ENCODE data around the gene PDZRN4. TPM values are rescaled to one million over a fixed set of nuclear protein-coding genes. Genes with fewer than 3 reads are reported as not detected.

Gene PDZRN4
- total and polyA plus RNA-seq, 2 of the 4 experiments (the other 2 are of a cell fraction), result not detected

- ATAC-seq (ENCODE audit: low read depth) (no peak), DNase-seq (no peak)
- CTCF ChIA-PET, result no interaction called here
- H2AK5ac ChIP-seq (ENCODE audit: low read depth, low read length), result no peak overlapping the region
- no peaks in the 10 kb centered on the region for H3K79me1 ChIP-seq (ENCODE audit: low read depth in 1 of 2, low read length in 2 of 2)
- no peak overlapping the region for H3K4me3 ChIP-seq (ENCODE audit: insufficient read depth, low read depth, low read length)
- no peak overlapping the region for H3K9ac ChIP-seq (ENCODE audit: low read depth, low read length)
- H3K14ac ChIP-seq (replicated peaks; ENCODE audit: low read depth, low read length), result no peak overlapping the region
- no peak overlapping the region for H2AK9ac ChIP-seq (replicated peaks; ENCODE audit: low read depth, low read length, poor library complexity)
- H3K4me2 ChIP-seq (ENCODE audit: low read depth, low read length), result no peak overlapping the region
- H2BK15ac ChIP-seq (ENCODE audit: low read depth, low read length), result no peak overlapping the region
- no peak overlapping the region for H2BK120ac ChIP-seq (ENCODE audit: low read depth, low read length)
- no peaks in the 10 kb centered on the region for H3K36me3 ChIP-seq (ENCODE audit: control insufficient read depth, insufficient read depth, low read length)
- intact Hi-C loops (cut with micrococcal nuclease) (no loop called here), dilution Hi-C loops (cut with HindIII; ENCODE audit: low sequenced_read_pairs, unreplicated experiment) (no loop called here), in situ Hi-C loops (cut with MboI; ENCODE audit: low sequenced_read_pairs) (no loop called here)
- 0 out of 2 replicates have a peak, but pooled peaks cover 1% of the 10 kb centered on the region for H3K27me3 ChIP-seq (ENCODE audit: control insufficient read depth, insufficient read depth, low read length)
- H2BK5ac ChIP-seq (ENCODE audit: low read depth, low read length, poor library complexity, severe bottlenecking), result no peak overlapping the region
- no peak overlapping the region for H3K27ac ChIP-seq (ENCODE audit: insufficient read depth, low read length)
- BruUV-seq (replicated peaks), result no TSS peak
- H3K56ac ChIP-seq (ENCODE audit: extremely low read depth, insufficient read depth, low read length), result no peak overlapping the region
- H3K4ac ChIP-seq (ENCODE audit: low read depth, low read length), result no peak overlapping the region
- no peak overlapping the region for H3K23ac ChIP-seq (ENCODE audit: low read depth, low read length)
- 17% methylated on average over 1 of the region's 5 CpGs; no CpG with 5 or more reads in 1 of the 2 experiments for WGBS, 2 experiments (ENCODE audit: extremely low coverage in 2 of 2, insufficient read length in 1 of 2)
- no peaks in the 10 kb centered on the region for H4K20me1 ChIP-seq (ENCODE audit: insufficient read depth, low read length)
- TF ChIP-seq RAD21 (IDR thresholded peaks at IDR 0.05; ENCODE audit: low read length) (no peak), FOS (IDR thresholded peaks at IDR 0.05; ENCODE audit: low read depth, low read length) (no peak), RCOR1 (IDR thresholded peaks at IDR 0.05; ENCODE audit: insufficient replicate concordance, low read length) (no peak), MAFK (IDR thresholded peaks at IDR 0.05; ENCODE audit: low read depth, low read length) (no peak), MXI1 (IDR thresholded peaks at IDR 0.05; ENCODE audit: borderline replicate concordance, low read depth, low read length) (no peak), CHD1 (IDR thresholded peaks at IDR 0.05; ENCODE audit: low read depth, low read length) (no peak), POLR2A (IDR thresholded peaks at IDR 0.05; ENCODE audit: low read depth, low read length) (no peak), NFE2L2 (IDR thresholded peaks at IDR 0.05; ENCODE audit: low read depth, low read length) (no peak), MAZ (IDR thresholded peaks at IDR 0.05; ENCODE audit: borderline replicate concordance, low read depth, low read length) (no peak), CEBPB (IDR thresholded peaks at IDR 0.05; ENCODE audit: low read depth, low read length) (no peak)
- TF ChIP-seq, protein P1, sequence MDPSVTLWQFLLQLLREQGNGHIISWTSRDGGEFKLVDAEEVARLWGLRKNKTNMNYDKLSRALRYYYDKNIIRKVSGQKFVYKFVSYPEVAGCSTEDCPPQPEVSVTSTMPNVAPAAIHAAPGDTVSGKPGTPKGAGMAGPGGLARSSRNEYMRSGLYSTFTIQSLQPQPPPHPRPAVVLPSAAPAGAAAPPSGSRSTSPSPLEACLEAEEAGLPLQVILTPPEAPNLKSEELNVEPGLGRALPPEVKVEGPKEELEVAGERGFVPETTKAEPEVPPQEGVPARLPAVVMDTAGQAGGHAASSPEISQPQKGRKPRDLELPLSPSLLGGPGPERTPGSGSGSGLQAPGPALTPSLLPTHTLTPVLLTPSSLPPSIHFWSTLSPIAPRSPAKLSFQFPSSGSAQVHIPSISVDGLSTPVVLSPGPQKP (IDR thresholded peaks at IDR 0.05; ENCODE audit: borderline replicate concordance, low read depth, low read length), result no peak
- H4K8ac ChIP-seq (ENCODE audit: low read depth in 2 of 2, low read length in 2 of 2), result no peak overlapping the region
- H4K91ac ChIP-seq (ENCODE audit: insufficient read depth, low read depth, low read length), result no peak overlapping the region
- no peak overlapping the region for H3K18ac ChIP-seq (ENCODE audit: low read depth, low read length)
- POLR2A ChIA-PET (ENCODE audit: unreplicated experiment), result no interaction called here
- no peaks in the 10 kb centered on the region for H3K9me1 ChIP-seq (ENCODE audit: insufficient read depth, low read length)
- H3K4me1 ChIP-seq (ENCODE audit: control insufficient read depth, insufficient read depth, low read length), result no peaks in the 10 kb centered on the region
- no peak overlapping the region for H2AFZ ChIP-seq (replicated peaks; ENCODE audit: low read length, poor library complexity)
- no peak overlapping the region for H2BK20ac ChIP-seq (ENCODE audit: low read depth, low read length)
- no peaks in the 10 kb centered on the region for H3K9me3 ChIP-seq (ENCODE audit: control insufficient read depth, insufficient read depth, low read length)
- H4K5ac ChIP-seq (ENCODE audit: low read depth, low read length), result no peak overlapping the region
Observed at GRCh38 chr12:41437563-41437962, 249.4 kb downstream of the PDZRN4 start.

All from IMR-90 (cell line).